ENCODE results near the gene NDUFB7.
A peak's percentile ranks its signal among the peaks of the same experiment; 100 is the strongest.
"Not testable (repeated sequence)": the region's sequence is repeated elsewhere in the genome, so short reads cannot be mapped to it uniquely, and the experiment has no call there.

Gene NDUFB7

DNA sequence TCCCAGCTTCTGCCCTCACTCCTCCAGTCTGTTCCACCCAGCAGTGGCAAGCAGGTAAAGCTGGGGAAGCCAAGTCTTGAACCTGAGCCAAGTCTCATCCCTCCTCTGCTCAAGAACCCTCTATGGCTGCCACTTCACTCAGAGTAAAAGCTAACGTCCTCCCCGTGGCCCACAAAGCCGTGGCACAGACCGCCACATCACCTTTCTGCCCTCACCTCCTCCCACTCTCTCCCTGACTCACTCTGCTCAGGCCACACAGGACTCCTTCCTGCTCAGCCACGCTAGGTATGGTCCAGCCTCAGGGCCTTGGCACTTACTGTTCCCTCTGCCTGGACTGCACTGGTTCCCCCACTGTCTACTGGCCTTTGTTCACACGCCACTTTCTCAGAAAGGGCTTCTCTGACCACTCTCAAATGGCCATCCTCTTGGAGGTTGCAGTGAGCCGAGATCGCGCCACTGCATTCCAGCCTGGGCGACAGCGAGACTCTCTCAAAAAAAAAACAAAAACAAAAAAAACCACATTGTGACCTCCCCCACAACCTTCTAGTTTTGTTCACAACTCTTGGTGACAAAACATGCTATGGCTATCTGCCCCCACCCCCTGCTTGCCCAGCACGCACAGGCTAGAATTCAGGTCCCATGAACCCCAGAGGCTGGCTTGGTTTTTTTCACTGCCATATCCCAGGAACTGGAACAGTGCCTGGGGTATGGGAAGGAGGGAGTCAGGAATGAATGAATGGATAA lies 15.8 kb downstream of the NDUFB7 start:
- DNase-seq: no peak
- intact Hi-C loops (cut with DNase I): no loop called here

DNA sequence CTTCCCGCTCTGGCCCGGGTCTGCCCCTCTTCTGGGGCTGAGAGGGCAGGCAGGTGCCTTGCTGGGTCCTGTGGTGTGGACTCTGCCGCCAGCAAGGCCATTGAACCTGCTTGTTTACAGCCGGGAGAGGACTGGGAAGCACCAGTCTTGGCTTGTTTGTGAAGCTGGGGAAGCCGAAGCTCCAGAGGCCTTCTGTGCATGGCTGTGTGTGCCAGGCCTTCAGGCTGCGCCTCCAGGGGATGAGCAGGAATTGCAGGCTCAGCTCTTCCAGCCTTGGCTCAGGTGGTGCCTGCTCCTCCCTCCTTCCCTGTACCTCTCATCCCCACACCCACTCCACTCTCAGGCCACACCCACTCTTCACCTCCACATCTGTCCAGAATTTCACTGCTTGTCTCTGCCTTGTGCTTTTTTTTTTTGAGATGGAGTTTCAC lies 17.5 kb downstream of the NDUFB7 start:
- intact Hi-C loops (cut with DNase I): no loop called here
- peak in 3 of 10 donors; percentile 36 to 88 (median 49) for DNase-seq

DNA sequence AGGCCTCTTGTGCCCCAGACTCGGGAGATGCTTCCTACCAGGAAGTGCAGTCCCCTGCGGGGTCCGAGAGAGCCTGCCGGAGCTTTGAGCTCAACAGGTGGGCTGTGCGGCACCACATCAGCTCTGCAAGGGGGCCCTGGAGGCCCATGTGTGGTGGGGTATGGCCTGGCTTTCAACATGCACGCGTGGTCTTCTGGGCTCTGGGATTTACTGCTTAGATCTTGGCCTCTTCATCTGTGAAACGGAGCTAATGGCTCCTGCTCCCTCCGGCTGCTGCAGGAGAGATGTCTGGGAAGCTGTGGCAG lies 18.0 kb downstream of the NDUFB7 start:
- no peak for DNase-seq
- intact Hi-C loops (cut with DNase I): no loop called here

DNA sequence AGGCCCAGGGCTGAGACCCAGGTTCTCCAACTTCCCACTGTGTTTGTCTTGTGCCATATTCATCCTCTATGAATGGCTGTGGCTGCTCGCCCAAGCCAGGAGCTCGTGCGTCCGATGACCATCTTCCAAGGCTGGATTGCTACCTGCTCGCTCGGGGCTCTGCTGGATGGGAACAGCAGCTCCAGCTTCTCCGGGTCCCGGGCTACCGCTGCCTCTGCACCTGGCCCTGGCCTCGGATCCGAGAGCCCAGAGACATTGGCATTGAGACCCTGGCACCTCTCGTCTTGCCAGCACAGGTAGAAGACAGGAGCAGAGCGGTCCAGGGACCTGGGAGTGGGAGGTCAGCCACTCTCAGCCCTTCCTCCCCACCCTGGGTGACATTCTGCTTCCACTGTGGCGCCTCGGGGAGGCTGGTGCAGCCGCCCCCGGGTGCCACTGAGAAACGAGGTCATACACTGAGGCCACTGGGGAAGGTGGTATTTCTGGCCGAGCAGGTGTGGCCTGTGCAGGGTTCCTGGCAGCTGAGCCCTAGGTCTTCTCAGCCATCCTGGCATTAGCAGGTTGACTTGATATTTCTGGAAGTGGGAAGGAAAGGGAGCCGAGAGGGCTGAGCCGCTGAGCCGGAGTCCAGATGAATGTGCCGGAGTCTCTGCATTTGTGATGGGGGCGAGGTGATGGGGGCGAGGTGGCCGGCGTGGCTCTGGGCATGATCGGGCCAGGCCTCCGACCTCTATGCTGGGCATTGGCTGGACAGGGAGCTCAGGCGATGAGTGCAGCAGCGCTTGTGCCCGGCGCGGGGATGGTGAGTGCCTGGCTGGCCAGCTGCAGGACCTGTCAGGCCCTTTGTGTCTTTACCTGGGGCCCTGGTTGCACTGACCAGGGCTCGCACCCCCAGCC lies 18.6 kb downstream of the NDUFB7 start:
- no peak for DNase-seq
- intact Hi-C loops (cut with DNase I): no loop called here

DNA sequence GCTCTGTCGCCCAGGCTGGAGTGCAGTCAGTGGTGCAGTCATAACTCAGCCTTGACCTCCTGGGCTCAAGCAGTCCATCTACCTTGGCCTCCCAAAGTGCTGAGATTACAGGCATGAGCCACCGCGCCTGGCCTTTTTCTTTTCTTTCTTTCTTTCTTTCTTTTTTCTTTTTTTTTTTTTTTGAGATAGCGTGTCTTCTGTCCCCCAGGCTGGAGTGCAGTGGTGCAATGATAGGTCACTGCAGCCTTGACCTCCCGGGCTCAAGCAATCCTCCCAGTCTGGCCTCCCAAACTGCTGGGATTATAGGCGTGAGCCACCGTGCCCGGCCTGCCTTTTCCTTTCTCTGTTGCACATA lies 19.9 kb downstream of the NDUFB7 start:
- intact Hi-C loops (cut with DNase I); DNase-seq: not testable (repeated sequence)

DNA sequence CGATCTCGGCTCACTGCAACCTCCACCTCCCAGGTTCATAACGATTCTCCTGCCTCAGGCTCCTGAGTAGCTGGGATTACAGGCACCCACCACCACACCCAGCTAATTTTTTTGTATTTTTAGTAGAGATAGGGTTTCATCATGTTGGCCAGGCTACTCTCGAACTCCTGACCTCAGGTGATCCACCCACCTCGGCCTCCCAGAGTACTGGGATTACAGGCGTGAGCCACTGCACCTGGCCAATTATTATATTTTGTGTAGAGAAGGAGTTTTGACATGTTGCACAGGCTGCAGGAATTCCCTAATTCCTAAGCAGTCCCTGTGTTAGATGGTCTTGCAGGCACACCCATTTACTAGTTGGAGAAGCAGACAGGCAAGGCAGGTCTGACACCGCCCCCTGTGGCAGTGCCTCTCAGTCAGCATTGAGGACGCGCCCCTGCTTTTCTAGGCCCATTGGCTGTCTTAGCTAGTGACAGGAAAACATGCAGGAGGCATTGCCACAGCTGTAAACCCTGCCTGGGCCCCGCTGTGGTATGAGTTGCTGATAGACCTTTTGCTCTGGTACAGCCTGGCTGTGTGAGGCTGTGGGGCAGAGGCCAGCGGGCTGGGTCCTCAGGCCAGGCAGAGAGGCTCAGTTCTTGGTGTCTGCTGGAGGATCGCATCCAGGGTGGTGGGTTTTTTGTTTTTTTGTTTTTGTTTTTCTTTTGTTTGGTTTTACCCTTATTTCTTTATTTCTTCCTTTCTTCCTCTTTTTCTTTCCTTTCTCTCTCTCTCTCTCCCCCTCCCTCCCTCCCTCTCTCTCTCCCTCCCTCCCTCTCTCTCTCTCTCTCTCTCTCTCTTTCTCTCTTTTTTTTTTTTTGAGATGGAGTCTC lies 20.5 kb downstream of the NDUFB7 start:
- intact Hi-C loops (cut with DNase I): not testable (repeated sequence)
- DNase-seq: peak in 5 of 10 donors; percentile 39 to 91 (median 52)

DNA sequence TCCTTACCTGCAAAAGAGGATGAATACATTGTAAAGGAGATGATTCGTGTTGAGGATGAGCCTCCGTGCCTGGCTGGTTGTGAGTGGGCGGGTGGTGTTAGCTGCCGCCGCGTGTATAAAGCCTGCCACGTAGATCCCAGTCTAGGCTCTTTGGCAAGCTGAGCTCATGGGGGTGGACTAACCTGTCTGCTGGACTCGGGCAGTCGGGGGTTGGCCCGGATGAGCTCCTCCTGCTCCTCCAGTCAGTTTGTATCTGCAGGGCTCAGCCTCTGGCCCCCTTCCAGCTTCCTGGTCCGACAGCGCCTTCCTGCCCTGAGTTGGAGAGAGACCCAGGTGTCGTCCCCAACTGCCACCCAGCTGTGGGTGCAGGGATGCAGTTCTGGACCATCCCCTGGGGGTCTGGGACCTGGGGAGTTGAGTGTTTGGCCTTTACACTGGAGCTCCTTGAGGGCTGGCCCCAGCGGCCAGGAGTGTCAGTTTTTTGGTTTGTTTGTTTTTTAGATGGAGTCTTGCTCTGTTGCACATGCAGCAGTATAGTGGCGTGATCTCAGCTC lies 21.6 kb downstream of the NDUFB7 start:
- intact Hi-C loops (cut with DNase I): no loop called here
- peak in 3 of 10 donors; percentile 42 to 88 (median 86) for DNase-seq

DNA sequence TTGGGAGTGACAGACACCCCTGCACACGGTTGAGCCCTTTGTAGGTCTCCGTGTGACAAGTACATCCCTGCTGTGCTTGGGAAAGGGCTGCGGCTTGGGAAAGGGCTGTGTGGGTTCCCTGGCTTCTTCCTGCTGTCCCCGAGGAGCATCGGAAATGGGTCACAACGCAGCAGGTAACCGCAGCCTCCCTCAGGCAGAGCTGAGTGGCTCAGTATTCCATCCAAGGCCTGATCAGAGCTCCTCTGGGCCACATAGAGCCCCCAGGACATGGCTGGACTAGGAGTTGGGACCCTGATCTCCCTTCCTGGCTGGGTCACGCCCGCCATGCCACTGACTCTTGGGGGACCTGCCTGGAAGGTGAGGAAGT lies 26.2 kb downstream of the NDUFB7 start:
- DNase-seq: no peak
- intact Hi-C loops (cut with DNase I): no loop called here

DNA sequence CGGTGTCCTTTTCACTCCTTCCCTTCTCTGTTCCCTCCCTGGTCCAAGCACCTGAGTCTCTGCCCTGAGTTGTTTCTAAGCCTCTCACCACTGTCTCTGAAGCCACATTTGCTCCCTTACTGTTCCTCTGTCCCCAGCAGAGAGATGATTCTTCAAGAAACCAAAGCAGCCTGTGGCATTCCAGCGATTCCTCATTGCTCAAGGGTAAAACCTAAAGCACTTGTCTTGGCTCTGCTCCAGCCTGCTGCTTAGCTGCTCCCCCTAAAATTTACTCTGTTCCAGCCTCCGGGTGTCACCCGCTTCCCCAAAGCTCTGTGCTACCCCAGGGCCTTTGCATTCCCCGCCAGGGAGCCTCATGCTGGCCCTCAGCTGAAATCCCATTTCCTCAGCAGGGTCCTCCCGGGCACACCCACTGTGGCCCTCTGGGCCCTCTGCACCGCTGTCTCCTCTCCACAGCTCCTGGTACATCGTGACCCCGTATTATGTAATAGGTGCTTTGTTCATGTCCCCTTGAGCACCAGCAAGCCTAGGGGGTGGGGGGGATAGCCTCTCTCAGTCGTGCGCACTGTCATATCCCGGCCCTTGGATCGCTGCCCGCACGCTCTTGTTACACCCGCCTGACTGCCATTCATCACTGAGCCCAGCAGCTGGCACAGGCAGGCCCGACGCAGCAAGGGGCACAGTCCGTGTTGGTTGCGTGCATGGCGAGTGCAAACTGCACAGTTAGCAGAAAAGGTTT lies 26.7 kb downstream of the NDUFB7 start:
- peak; percentile 85 to 98 (median 94) for DNase-seq
- intact Hi-C loops (cut with DNase I): no loop called here

DNA sequence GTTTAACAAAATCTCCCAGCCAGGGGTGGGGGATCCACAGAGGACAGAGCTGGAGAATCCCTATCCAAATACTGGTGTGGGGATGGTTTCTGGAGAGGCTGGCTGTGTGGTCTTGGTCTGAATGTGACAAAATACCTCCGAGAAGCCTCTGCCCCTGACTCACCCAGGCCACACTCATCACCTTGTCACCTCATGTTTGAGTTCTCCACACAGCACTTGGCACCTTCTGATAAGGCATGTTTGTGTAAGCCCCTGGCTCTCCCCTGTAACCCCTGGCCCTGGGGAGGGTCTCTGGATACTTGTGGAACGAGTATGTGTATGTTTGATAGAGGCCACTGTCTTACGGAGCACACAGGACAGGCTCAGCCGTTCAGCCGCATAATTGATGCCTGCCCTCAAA lies 27.8 kb downstream of the NDUFB7 start:
- DNase-seq: no peak
- intact Hi-C loops (cut with DNase I): no loop called here

DNA sequence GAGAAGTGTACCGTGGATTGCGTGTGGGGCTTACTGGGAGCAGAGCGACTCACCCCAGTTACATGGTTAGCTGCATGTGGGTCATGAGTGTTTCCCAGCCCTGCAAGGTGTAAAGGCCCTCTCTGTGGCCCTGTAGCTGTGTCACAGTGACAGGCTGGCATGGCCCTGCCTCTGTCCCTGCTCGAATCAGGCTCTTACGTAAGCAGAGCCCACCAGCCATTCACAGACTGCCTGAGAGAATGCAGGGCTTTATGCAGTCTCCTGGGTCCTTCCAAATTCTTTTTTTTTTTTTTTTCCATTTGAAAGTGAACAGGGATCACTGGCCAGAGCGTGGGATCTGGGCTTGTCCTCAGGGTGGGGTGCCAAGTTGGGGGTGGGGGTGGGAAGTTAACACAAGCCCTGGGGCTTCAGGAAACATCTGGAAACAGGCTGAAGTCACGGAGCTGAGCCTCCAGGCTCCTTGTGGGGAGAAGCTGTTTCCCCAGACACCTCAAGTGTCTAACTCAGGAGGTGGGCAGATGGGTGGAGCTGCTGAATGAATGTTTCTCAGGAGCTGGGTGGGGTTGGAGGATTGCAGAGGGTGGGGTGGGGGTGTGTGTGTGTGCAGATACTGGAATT lies 29.0 kb downstream of the NDUFB7 start:
- DNase-seq: no peak
- intact Hi-C loops (cut with DNase I): no loop called here

DNA sequence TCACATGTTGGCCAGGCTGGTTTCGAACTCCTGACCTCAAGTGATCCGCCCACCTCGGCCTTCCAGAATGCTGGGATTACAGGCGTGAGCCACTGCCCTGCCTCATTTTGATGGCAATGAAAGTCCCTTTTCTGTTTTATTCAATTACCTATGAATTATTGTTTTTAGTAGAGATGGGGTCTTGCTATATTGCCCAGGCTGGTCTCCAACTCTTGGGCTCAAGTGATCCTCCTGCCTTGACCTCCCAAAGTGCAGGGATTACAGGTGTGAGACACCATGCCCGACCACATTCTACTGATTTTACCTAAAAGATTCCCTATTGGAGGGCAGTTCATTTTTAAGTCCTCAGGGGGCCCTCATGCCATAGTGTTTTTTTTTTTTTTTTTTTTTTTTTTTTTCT lies 29.9 kb downstream of the NDUFB7 start:
- intact Hi-C loops (cut with DNase I); DNase-seq: not testable (repeated sequence)

DNA sequence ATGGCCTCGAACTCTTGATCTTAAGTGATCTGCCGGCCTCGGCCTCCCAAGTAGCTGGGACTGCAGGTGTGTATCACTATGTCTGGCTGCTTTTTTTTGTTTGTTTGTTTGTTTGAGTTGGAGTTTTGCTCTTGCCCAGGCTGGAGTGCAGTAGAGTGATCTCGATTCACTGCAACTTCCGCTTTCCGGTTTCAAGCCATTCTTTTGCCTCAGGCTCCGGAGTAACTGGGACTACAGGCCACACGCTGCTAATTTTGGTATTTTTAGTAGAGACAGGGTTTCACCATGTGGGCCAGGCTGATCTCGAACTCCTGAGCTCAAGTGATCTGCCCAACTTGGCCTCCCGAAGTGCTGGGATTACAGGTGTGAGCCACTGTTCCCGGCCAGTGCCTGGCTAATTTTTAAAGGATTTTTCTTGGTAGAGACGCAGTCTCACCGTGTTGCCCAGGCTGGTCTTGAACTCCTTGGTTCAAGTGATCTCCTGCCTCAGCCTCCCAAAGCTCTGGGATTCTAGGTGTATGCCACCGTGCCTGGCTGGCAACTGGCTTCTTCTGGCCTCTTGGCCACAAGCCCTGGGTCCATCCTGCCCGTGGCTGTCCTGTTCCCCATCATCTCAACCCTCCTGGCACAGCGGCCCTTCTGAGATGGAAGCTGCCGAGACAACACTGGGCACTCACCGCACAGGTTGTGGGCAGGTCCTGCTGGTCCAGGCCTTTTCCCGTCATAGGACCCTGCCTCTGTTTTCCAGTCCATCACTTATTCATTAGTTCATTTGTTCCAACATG lies 30.9 kb downstream of the NDUFB7 start:
- intact Hi-C loops (cut with DNase I): no loop called here

DNA sequence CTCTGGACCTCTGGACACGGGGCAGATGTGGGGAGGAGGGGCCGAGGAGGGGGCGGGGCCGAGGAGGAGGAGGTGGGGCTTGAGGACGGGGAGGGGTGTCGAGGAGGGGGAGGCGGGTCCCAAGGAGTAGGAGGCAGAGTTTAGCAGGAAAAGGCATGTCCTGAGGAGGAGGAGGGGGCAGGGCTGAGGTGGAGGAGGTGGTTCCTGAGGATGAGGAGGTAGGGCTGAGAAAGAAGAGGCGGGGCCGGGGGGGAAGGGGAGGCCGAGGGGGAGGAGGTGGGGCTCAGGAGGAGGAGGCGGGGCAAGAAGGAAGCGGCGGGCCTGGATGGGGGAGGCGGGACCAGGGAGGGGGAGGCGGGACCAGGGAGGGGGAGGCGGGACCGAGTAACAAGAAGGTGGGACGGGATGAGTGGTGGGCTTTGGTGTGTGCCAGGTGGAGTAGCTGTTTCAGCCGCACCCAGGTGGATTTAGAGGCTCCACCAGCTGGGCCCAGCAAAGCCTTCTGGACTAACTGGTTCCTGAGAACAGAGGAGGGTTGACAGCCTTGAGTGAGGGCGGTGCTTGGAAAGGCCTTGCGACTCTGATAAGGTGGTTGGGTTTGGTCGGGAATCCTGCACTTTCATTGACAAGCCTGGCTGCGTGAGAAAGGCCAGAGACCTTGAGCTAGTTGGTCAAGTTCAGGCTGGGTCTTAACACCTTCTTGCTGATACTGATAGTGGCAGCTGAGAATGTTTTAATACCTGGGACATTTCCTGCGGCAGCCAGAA lies 34.8 kb downstream of the NDUFB7 start:
- intact Hi-C loops (cut with DNase I): no loop called here
- no peak for DNase-seq

More for the DNA sequence above, 30.9 kb downstream of the NDUFB7 start:
- no peak for DNase-seq

DNA sequence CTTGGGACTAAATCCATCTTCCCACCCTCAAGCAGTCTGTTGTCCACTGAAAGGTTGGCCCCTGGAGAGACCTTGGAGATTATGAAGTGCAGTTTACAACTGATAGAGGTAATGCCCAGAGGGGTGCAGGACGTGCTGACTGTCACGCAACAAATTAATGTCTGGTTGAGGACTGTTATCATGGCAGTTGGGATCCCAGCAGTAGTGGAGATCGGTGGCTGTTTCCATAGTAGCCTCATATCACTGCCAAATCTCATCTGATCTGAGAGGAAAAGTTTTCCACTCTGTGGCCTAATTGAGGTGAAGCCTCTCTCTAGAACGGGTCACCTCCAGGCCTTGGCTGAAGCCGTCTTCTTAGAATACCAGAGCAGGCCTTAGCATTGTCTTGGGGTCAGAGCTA lies 38.4 kb downstream of the NDUFB7 start:
- intact Hi-C loops (cut with DNase I): no loop called here
- no peak for DNase-seq

DNA sequence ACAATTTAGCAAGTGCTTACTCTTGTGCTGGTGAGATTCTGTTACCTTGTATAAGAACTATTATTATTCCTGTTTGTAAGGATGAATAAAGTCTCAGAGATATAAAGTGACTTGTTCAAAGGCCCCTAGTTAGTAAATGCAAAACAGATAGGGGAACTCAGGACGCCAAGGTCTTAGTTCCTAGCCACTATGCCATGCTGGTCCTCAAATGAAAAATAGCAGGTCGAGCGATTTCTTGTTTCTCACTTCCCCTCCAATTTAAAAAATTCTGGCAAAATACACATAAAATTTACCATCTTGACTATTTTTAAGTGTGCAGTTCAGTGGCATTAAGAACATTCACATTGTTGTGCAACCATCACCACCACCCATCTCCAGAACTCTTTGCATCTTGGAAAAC lies 41.4 kb downstream of the NDUFB7 start:
- DNase-seq: no peak
- intact Hi-C loops (cut with DNase I): no loop called here

DNA sequence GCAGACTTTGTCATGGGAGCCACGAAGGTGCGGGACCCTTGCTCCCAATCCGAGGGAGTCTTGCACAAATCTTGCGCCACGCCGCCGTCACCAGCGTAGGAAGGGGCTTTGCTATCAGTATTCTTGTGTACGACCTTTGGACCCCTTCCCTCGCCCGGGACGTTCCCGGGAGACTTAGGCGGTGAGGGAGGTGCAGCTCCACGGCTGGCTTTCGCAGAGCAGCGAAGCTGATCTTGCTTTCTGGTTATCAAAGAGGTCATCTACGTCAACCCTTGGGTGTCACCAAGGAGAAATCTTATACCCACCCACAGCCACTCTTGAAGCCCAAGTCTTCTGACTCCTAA lies 41.9 kb downstream of the NDUFB7 start:
- intact Hi-C loops (cut with DNase I): no loop called here
- DNase-seq: peak in 1 of 10 donors; percentile 77

Data from posterior cingulate gyrus (tissue), 11 donors.